Thymus (tissue), 14 donors: ENCODE data around the gene CCZ1B. TPM values are rescaled to one million over a fixed set of nuclear protein-coding genes. Genes with fewer than 3 reads are reported as not detected.
"Not testable (repeated sequence)": the region's sequence is repeated elsewhere in the genome, so short reads cannot be mapped to it uniquely, and the experiment has no call there.

ENCODE experiments used
- DNase-seq, 9 donors: peaks; one replicate each; pipeline ENCODE4 v3.0.0-alpha.2; 2013; ENCODE audit warnings: low spot score in 9 of 9, low read depth in 6 of 9, missing footprints in 1 of 9
- H3K27ac ChIP-seq, 2 donors: one replicate each; pipeline ENCODE4 v1.5.1; 2013; ENCODE audit warnings: control low read depth in 1 of 2, low read depth in 1 of 2, low read length in 1 of 2, mild to moderate bottlenecking in 1 of 2, moderate library complexity in 1 of 2
- H3K27me3 ChIP-seq, 2 donors: one replicate each; pipeline ENCODE4 v1.5.1; 2013; ENCODE audit warnings: low read length in 1 of 2; ENCODE audit not compliant: control insufficient read depth in 2 of 2, insufficient read depth in 1 of 2
- H3K36me3 ChIP-seq, 2 donors: one replicate each; pipeline ENCODE4 v1.5.1; 2013; ENCODE audit warnings: low read length in 1 of 2, mild to moderate bottlenecking in 1 of 2, moderate library complexity in 1 of 2; ENCODE audit not compliant: control insufficient read depth in 2 of 2, insufficient read depth in 2 of 2
- H3K4me1 ChIP-seq, 2 donors: one replicate each; pipeline ENCODE4 v1.5.1; 2013; ENCODE audit warnings: low read length in 2 of 2; ENCODE audit not compliant: control insufficient read depth in 2 of 2, insufficient read depth in 2 of 2
- H3K4me3 ChIP-seq, 2 donors: one replicate each; pipeline ENCODE4 v1.5.1; 2013; ENCODE audit warnings: low read length in 2 of 2, control low read depth in 1 of 2, mild to moderate bottlenecking in 1 of 2
- H3K9me3 ChIP-seq, 2 donors: one replicate each; pipeline ENCODE4 v1.5.1; 2013; ENCODE audit warnings: low read length in 1 of 2, mild to moderate bottlenecking in 1 of 2; ENCODE audit not compliant: control insufficient read depth in 2 of 2, insufficient read depth in 1 of 2
- WGBS: extraction: QIAGEN DNeasy Blood & Tissue Kit; methylation state at CpG from one replicate; pipeline ENCODE4 v1.1.7; 2013; 5-methylcytosine and 5-hydroxymethylcytosine counted together
- long read RNA-seq, 10 donors: transcript quantifications; one replicate each; lab custom pipeline, GENCODE V29; 2026
- polyA plus RNA-seq: library from polyadenylated mRNA; stranded (reverse); fragments of 200-250 nt; gene quantifications from one replicate; pipeline ENCODE4 v1.2.3, GENCODE V29; 2013
- total RNA-seq: library from RNA; stranded (reverse); fragments of 120-200 nt; gene quantifications from one replicate; pipeline ENCODE4 v1.2.4, GENCODE V29; 2013
- donor health status: healthy.

CCZ1B gene
- 132 TPM for total RNA-seq
- 62.4 TPM for polyA plus RNA-seq
- long read RNA-seq, donor 1, partial matches to known transcripts, result 0 of 5 reads
- long read RNA-seq, donor 1, other reads (novel, unspliced or antisense), result 0 of 5 reads
- long read RNA-seq, donor 2, result 0 reads
- long read RNA-seq, donor 3, transcript CCZ1B-201 (15 exons, 2,885 nt), result major isoform, 10 of 19 reads
- long read RNA-seq, donor 3, partial matches to known transcripts, result 0 of 19 reads
- long read RNA-seq, donor 3, other reads (novel, unspliced or antisense), result 0 of 19 reads
- long read RNA-seq, donor 4, transcript CCZ1B-201 (15 exons, 2,885 nt), result major isoform, 14 of 17 reads
- long read RNA-seq, donor 4, partial matches to known transcripts, result 0 of 17 reads
- long read RNA-seq, donor 4, other reads (novel, unspliced or antisense), result 0 of 17 reads
- long read RNA-seq, donor 5, transcript CCZ1B-201 (15 exons, 2,885 nt), result major isoform, 17 of 28 reads
- long read RNA-seq, donor 5, transcript CCZ1B-205 (3 exons, 748 nt), result minor isoform, 8 of 28 reads
- long read RNA-seq, donor 5, partial matches to known transcripts, result 0 of 28 reads
- long read RNA-seq, donor 5, other reads (novel, unspliced or antisense), result 0 of 28 reads
- long read RNA-seq, donor 6, transcript CCZ1B-201 (15 exons, 2,885 nt), result major isoform, 7 of 11 reads
- long read RNA-seq, donor 6, partial matches to known transcripts, result 0 of 11 reads
- long read RNA-seq, donor 6, other reads (novel, unspliced or antisense), result 0 of 11 reads
- long read RNA-seq, donor 7, transcript CCZ1B-201 (15 exons, 2,885 nt), result major isoform, 10 of 13 reads
- long read RNA-seq, donor 7, partial matches to known transcripts, result 0 of 13 reads
- long read RNA-seq, donor 7, other reads (novel, unspliced or antisense), result 0 of 13 reads
- long read RNA-seq, donor 8, partial matches to known transcripts, result 0 of 3 reads
- long read RNA-seq, donor 8, other reads (novel, unspliced or antisense), result 0 of 3 reads
- long read RNA-seq, donor 9, transcript CCZ1B-201 (15 exons, 2,885 nt), result major isoform, 9 of 11 reads
- long read RNA-seq, donor 9, partial matches to known transcripts, result 0 of 11 reads
- long read RNA-seq, donor 9, other reads (novel, unspliced or antisense), result 0 of 11 reads
- long read RNA-seq, donor 10, transcript CCZ1B-205 (3 exons, 748 nt), result major isoform, 5 of 6 reads
- long read RNA-seq, donor 10, partial matches to known transcripts, result 0 of 6 reads
- long read RNA-seq, donor 10, other reads (novel, unspliced or antisense), result 0 of 6 reads

DNA sequence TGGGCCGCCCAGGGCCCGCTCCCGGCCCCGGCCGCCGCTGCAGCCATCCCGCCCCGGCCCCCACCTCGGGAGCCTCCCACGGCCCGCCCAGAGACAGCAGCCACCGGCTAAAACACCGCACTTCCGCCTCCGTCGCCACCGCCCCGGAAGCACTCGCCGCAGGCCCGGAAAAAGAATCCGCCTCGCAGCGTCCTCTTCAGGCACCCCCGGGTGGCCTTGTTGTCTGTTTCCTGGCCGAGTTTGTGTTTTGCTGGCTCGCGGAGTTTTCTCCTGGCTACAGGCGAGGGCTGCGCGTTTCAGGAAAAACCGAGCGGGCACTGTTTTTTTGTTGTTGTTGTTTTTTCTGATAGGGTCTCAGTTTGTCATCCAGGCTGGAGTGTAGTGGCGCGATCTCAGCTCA lies at the start of gene CCZ1B:
Gene CCZ1B (minus strand): TSS at position 125 of the 400 bp plus-strand sequence. CDS start 78 bp downstream, at position 47.
- WGBS, result 4% methylated on average over 26 of the region's 35 CpGs
- not testable (repeated sequence) for H3K4me1 ChIP-seq, H3K36me3 ChIP-seq, H3K27me3 ChIP-seq, H3K9me3 ChIP-seq
- DNase-seq, result peak in 7 of 9 donors; percentile 32 to 78 (median 61)
- Histone ChIP-seq H3K27ac (peak within 1 kb of the TSS; percentile 36 to 60), H3K4me3 (peak within 1 kb of the TSS; percentile 52 to 53)

DNA sequence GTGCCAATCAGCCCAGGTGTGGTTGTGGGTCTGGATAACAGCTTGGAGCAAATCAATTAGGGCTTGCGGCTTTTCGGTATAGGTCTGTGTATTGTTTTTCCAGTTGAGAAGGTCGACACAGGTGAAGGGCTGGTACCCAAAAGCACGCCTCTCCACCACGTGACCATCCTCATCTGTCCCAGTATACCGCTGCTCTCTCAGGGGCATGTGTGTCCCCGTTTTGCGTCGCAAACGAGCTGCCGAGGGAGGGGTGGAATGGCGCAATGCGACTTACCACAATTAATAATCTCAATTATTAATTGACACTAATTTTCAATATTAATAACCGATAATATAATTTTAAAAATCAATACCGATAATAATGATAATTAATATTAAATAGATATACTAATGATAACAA lies 48.9 kb upstream of the CCZ1B start:
- not testable (repeated sequence) for H3K27me3 ChIP-seq, H3K36me3 ChIP-seq, H3K27ac ChIP-seq, DNase-seq, H3K4me3 ChIP-seq, H3K9me3 ChIP-seq, H3K4me1 ChIP-seq
- WGBS, result 98% methylated on average over 15 of the region's 15 CpGs

DNA sequence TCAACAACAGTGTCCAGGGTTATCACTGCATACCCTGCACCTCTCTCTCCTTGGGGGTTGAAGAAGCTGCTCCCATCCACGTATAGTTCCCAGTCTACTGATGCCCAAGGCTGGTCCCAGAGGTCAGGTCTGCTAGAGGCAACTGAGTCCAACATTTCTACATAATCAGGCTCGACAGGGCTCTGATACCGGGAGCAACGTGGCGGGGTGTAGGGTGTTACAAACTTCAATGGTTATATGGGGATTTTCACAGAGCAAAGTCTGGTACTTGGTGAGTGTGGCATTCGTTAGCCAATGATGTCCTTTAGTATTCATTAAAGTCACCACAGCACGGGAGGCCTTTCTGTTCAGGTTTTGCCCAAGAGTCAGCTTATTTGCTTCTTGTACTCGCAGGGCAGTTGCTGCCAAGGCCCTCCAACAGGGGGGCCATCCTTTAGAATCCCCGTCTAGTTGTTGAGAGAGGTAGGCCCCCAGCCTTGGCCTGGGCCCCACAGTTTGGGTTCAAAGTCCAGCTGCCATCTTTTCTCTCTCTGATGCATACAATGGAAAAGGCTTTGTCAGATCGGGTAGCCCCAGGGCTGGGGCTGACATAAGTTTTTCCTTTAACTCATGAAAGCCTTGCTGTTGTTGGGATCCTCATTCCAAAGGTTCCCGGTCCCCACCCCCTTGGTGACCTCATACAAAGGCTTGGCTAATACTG lies 46.3 kb upstream of the CCZ1B start:
- not testable (repeated sequence) for H3K4me1 ChIP-seq, H3K4me3 ChIP-seq, H3K27ac ChIP-seq, DNase-seq, H3K36me3 ChIP-seq, H3K27me3 ChIP-seq, H3K9me3 ChIP-seq
- 94% methylated on average over 11 of the region's 11 CpGs for WGBS

DNA sequence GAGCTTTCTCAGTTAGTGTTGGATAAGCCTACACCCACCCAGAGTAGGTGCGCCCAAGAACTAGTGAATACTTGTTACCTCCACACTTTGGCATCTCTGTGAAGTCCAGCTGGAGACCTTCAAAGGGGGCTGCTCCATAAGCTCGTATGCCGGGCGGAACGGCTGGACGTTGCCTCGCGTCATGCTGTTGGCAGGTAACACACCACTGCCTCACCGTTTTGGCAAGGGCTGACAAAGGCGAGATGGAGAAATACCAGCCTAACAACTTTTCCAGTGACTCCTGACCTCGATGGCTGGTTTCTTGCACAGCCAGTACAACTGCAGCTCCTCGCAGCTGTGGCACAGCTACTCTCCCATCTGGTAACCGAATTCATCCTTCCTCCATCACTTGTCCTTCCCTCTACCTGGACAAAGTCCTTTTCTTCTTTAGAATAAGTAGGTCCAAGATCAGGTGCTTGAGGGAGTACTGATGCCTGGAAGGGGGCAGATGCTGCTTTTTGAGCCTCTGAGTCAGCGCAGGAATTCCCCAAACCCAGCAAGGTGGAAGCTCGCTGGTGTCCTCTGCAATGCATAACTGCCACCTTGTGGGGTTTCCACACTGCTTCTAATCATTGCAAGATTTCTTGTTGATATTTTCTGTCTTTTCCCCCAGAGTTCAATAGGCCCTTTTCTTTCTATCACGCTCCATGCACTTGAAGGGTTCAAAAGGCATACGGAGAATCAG lies 45.5 kb upstream of the CCZ1B start:
- H3K27me3 ChIP-seq, DNase-seq: not testable (repeated sequence)
- WGBS, result 92% methylated on average over 17 of the region's 17 CpGs

DNA sequence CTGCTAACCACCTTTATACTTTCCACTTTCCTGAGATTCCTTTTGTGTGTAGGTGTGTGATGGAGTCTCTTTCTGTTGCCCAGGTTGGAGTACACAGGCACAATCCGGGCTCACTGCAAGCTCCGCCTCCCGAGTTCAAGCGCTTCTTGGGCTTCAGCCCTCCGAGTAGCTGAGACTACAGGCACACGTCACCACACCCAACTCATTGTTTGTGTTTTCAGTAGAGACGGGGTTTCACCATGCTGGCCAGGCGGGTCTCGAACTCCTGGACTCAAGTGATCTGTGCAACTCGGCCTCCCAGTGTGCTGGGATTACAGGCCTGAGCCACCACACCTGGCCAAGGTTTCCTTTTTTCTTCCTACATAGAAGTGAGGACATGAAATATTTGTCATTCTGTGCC lies 38.7 kb upstream of the CCZ1B start:
- not testable (repeated sequence) for H3K4me3 ChIP-seq, H3K9me3 ChIP-seq, H3K36me3 ChIP-seq, DNase-seq, H3K27ac ChIP-seq, H3K4me1 ChIP-seq, H3K27me3 ChIP-seq
- WGBS, result 95% methylated on average over 10 of the region's 10 CpGs

More for the DNA sequence above, 45.5 kb upstream of the CCZ1B start:
- not testable (repeated sequence) for H3K9me3 ChIP-seq, H3K4me3 ChIP-seq, H3K4me1 ChIP-seq, H3K27ac ChIP-seq, H3K36me3 ChIP-seq

DNA sequence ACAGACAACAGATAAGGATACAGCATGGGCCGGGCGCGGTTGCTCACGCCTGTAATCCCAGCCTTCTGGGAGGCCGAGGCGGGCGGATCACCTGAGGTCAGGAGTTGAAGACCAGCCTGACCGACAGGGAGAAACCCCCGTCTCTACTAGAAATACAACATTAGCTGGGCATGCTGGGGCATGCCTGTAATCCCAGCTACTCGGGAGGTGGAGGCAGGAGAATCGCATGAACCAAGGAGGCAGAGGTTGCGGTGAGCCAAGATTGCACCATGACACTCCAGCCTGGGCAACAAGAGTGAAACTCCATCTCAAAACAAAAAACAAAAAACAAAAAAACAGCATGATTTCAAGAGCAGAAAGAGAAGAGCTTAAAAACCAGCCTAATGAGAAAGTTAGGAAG lies 38.1 kb upstream of the CCZ1B start:
- not testable (repeated sequence) for H3K9me3 ChIP-seq, H3K4me1 ChIP-seq, H3K36me3 ChIP-seq, DNase-seq, H3K27ac ChIP-seq, H3K4me3 ChIP-seq, H3K27me3 ChIP-seq
- 96% methylated on average over 12 of the region's 12 CpGs for WGBS

DNA sequence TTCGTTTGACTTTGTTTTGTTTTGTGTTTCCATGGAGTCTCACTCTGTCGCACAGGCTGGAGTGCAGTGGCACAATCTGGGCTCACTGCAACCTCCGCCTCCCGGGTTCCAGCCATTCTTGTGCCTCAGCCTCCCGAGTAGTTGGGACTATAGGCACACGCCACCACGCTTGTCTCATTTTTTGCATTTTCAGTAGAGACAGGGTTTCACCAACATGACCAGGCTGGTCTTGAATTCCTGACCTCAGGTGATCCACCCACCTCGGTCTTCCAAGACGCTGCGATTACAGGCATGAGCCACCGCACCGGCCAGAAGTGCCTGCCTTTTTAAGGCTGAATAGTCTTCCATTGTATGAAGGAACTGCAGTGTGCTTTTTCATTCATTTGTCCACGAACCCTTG lies 36.8 kb upstream of the CCZ1B start:
- H3K4me1 ChIP-seq, DNase-seq, H3K36me3 ChIP-seq, H3K27me3 ChIP-seq, H3K4me3 ChIP-seq, H3K9me3 ChIP-seq, H3K27ac ChIP-seq: not testable (repeated sequence)
- 92% methylated on average over 13 of the region's 13 CpGs for WGBS

DNA sequence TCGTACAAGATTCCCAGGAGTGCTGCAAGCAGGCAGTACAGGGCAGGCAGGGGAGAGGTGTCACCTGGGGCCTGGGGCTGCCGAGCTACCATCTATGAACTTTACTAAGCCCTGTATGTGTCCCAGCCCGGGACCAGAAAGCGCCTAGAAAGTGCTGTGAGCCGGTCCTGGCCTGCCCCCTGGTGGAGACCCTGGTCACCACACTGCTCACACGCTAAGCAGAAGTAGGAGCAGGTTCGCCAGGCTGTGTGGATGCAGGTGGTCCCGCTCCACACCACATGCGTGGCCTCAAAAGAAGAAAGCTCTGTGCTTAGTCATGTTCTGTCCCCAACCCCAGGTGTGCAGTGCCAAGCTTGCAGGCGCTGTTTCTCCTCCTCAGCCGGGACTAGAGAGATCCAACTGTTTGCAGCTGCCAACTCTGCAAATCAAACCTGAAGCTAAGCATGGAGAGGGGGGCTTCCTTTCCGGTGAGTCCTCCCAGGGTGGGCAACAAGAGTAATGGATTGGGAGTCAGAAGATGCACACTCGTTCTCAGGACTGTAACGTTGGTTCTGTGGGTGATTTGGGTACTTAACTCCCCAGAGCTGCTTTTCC lies 31.7 kb upstream of the CCZ1B start:
- H3K27ac ChIP-seq, H3K4me1 ChIP-seq, H3K4me3 ChIP-seq, H3K36me3 ChIP-seq, H3K9me3 ChIP-seq: not testable (repeated sequence)
- DNase-seq, result peak; percentile 12 to 83 (median 40)
- 7% methylated on average over 14 of the region's 14 CpGs for WGBS
- peaks cover 0 to 32% of the 10 kb centered on the region in 2 donors for H3K27me3 ChIP-seq
